ENCODE data around the gene BRD3OS. TPM values are rescaled to one million over a fixed set of nuclear protein-coding genes. Genes with fewer than 3 reads are reported as not detected.
A peak's percentile ranks its signal among the peaks of the same experiment; 100 is the strongest.

BRD3OS gene
- 23.6 TPM for total RNA-seq

- DNase-seq (ENCODE audit: low spot score in 2 of 2): peak; percentile 96
- no peak for FAIRE-seq
Observed at GRCh38 chr9:134024828-134025605, at the start of gene BRD3OS. TSS of gene BRD3OS (plus strand) at chr9:134025481. CDS start at chr9:134026748, 1,267 bp downstream.

- FAIRE-seq (no peak), DNase-seq (ENCODE audit: low spot score in 2 of 2) (no peak)
Observed at GRCh38 chr9:133975511-133975910, 49.8 kb upstream of the BRD3OS start.

GRCh38 chr9:133976191-133976861 is 49.0 kb upstream of the BRD3OS start:
- DNase-seq (ENCODE audit: low spot score in 2 of 2): no peak
- FAIRE-seq: no peak

- FAIRE-seq (no peak), DNase-seq (ENCODE audit: low spot score in 2 of 2) (no peak)
Observed at GRCh38 chr9:133976887-133977286, 48.4 kb upstream of the BRD3OS start.

GRCh38 chr9:133977421-133978201 is 47.7 kb upstream of the BRD3OS start:
- no peak for FAIRE-seq
- DNase-seq (ENCODE audit: low spot score in 2 of 2): no peak

GRCh38 chr9:133978226-133978898 is 46.9 kb upstream of the BRD3OS start:
- DNase-seq (ENCODE audit: low spot score in 2 of 2) (no peak), FAIRE-seq (no peak)

- DNase-seq (ENCODE audit: low spot score in 2 of 2): no peak
- no peak for FAIRE-seq
Observed at GRCh38 chr9:133978899-133979272, 46.4 kb upstream of the BRD3OS start.

- FAIRE-seq: no peak
- peak in 1 of 2 donors; percentile 68 for DNase-seq (ENCODE audit: low spot score in 2 of 2)
Observed at GRCh38 chr9:133979273-133979920, 45.9 kb upstream of the BRD3OS start.

GRCh38 chr9:133979921-133980863 is 45.1 kb upstream of the BRD3OS start:
- FAIRE-seq (no peak), DNase-seq (ENCODE audit: low spot score in 2 of 2) (no peak)

- FAIRE-seq (no peak), DNase-seq (ENCODE audit: low spot score in 2 of 2) (no peak)
Observed at GRCh38 chr9:133980864-133981588, 44.3 kb upstream of the BRD3OS start.

- no peak for DNase-seq (ENCODE audit: low spot score in 2 of 2)
- no peak for FAIRE-seq
Observed at GRCh38 chr9:133981589-133981957, 43.7 kb upstream of the BRD3OS start.

- no peak for FAIRE-seq
- DNase-seq (ENCODE audit: low spot score in 2 of 2): no peak
Observed at GRCh38 chr9:133981958-133982681, 43.2 kb upstream of the BRD3OS start.

- no peak for FAIRE-seq
- no peak for DNase-seq (ENCODE audit: low spot score in 2 of 2)
Observed at GRCh38 chr9:133982971-133983720, 42.1 kb upstream of the BRD3OS start.

GRCh38 chr9:133986061-133986460 is 39.2 kb upstream of the BRD3OS start:
- FAIRE-seq: no peak
- DNase-seq (ENCODE audit: low spot score in 2 of 2): no peak

- DNase-seq (ENCODE audit: low spot score in 2 of 2) (no peak), FAIRE-seq (no peak)
Observed at GRCh38 chr9:133986774-133987445, 38.4 kb upstream of the BRD3OS start.

- FAIRE-seq: no peak
- no peak for DNase-seq (ENCODE audit: low spot score in 2 of 2)
Observed at GRCh38 chr9:133987446-133987788, 37.9 kb upstream of the BRD3OS start.

Data from frontal cortex (tissue), 4 donors.